OCI-LY1 (cell line): ENCODE measurements around the gene GABARAPL2.

Experiments
- H2AFZ ChIP-seq: fragments of 200-600 bp; sonication (generic), shearing (Covaris generic); 2 replicates; pipeline ENCODE4 v1.6.0; 2014; ENCODE audit warnings: antibody characterized with exemption, mild to moderate bottlenecking, low read length
- H3F3A ChIP-seq: fragments of 200-600 bp; sonication (generic), shearing (Covaris generic); 2 replicates; pipeline ENCODE4 v1.6.0; 2014; ENCODE audit warnings: mild to moderate bottlenecking, antibody characterized with exemption, low read length, moderate library complexity; ENCODE audit not compliant: insufficient read depth
- H3K27ac ChIP-seq: fragments of 200-600 bp; sonication (generic); 2 replicates; pipeline ENCODE4 v1.5.1; 2014; ENCODE audit warnings: low read length, mixed run types, mild to moderate bottlenecking, low read depth; ENCODE audit not compliant: poor library complexity, severe bottlenecking
- H3K27me3 ChIP-seq: fragments of 200-600 bp; sonication (generic); 2 replicates; pipeline ENCODE4 v1.6.0; 2014; ENCODE audit warnings: antibody characterized with exemption, mild to moderate bottlenecking, low read length, moderate library complexity; ENCODE audit not compliant: insufficient read depth
- H3K36me3 ChIP-seq: fragments of 200-600 bp; sonication (generic); 2 replicates; pipeline ENCODE4 v1.6.1; 2014; ENCODE audit warnings: mild to moderate bottlenecking, antibody characterized with exemption, low read length, moderate library complexity, mixed read lengths; ENCODE audit not compliant: insufficient read depth
- H3K4me1 ChIP-seq: fragments of 200-600 bp; sonication (generic); 2 replicates; pipeline ENCODE4 v1.5.1; 2014; ENCODE audit warnings: mild to moderate bottlenecking, low read length, moderate library complexity; ENCODE audit not compliant: insufficient read depth, severe bottlenecking
- H3K4me2 ChIP-seq: fragments of 200-600 bp; sonication (generic), shearing (Covaris generic); 2 replicates; pipeline ENCODE4 v1.6.1; 2014; ENCODE audit warnings: low read length
- H3K4me3 ChIP-seq: fragments of 200-600 bp; sonication (generic); 2 replicates; pipeline ENCODE4 v1.5.1; 2014; ENCODE audit warnings: low read length, low read depth, mild to moderate bottlenecking, mixed read lengths; ENCODE audit not compliant: poor library complexity, severe bottlenecking
- H3K79me2 ChIP-seq: fragments of 200-600 bp; shearing (Covaris generic); 2 replicates; pipeline ENCODE4 v1.6.1; 2016; ENCODE audit warnings: mixed run types, low read length, mixed read lengths; ENCODE audit not compliant: insufficient read depth
- H3K9ac ChIP-seq: fragments of 200-600 bp; sonication (generic), shearing (Covaris generic); 2 replicates; pipeline ENCODE4 v1.6.1; 2014; ENCODE audit warnings: mild to moderate bottlenecking, low read length, mixed read lengths
- H3K9me2 ChIP-seq: fragments of 200-600 bp; sonication (generic), shearing (Covaris generic); 2 replicates; pipeline ENCODE4 v1.6.1; 2014; ENCODE audit warnings: low read depth, mild to moderate bottlenecking, low read length, mixed read lengths
- H3K9me3 ChIP-seq: fragments of 200-600 bp; shearing (Covaris generic); 2 replicates; pipeline ENCODE4 v1.6.1; 2014; ENCODE audit warnings: low read length, mixed read lengths
- H4K20me1 ChIP-seq: fragments of 200-600 bp; sonication (generic), shearing (Covaris generic); 2 replicates; pipeline ENCODE4 v1.6.0; 2016; ENCODE audit warnings: mild to moderate bottlenecking, low read length; ENCODE audit not compliant: insufficient read depth
- CTCF ChIP-seq: fragments of 200-600 bp; sonication (generic), shearing (Covaris generic); IDR thresholded peaks from 2 replicates; pipeline ENCODE4 v1.5.1; 2017; ENCODE audit warnings: mild to moderate bottlenecking, antibody characterized with exemption, low read length, moderate library complexity, mixed read lengths
- EZH2 ChIP-seq: fragments of 200-600 bp; sonication (generic), shearing (Covaris generic); IDR thresholded peaks from 2 replicates; pipeline ENCODE4 v1.8.0; 2017; ENCODE audit warnings: borderline replicate concordance, mixed run types, mild to moderate bottlenecking, antibody characterized with exemption, low read length, moderate library complexity, mixed read lengths

Gene GABARAPL2

GRCh38 chr16:75616521-75617010 is 50.4 kb downstream of the GABARAPL2 start:
- Histone ChIP-seq H4K20me1 (no peaks in the 10 kb centered on the region), H2AFZ (no peak overlapping the region), H3K79me2 (no peaks in the 10 kb centered on the region), H3K27ac (no peak overlapping the region), H3F3A (no peaks in the 10 kb centered on the region), H3K9me3 (no peaks in the 10 kb centered on the region), H3K9ac (no peak overlapping the region), H3K4me2 (no peak overlapping the region), H3K36me3 (peaks cover 88% of the 10 kb centered on the region), H3K4me1 (peaks cover 9% of the 10 kb centered on the region), H3K27me3 (no peaks in the 10 kb centered on the region), H3K4me3 (no peak overlapping the region), H3K9me2 (no peaks in the 10 kb centered on the region)
- TF ChIP-seq EZH2 (no peak), CTCF (no peak)

GRCh38 chr16:75617121-75617520 is 50.9 kb downstream of the GABARAPL2 start:
- no peak overlapping the region for H3K27ac ChIP-seq
- TF ChIP-seq EZH2 (no peak), CTCF (no peak)
- H3K4me1 ChIP-seq = peaks cover 15% of the 10 kb centered on the region
- peaks cover 83% of the 10 kb centered on the region for H3K36me3 ChIP-seq
- H2AFZ ChIP-seq = no peak overlapping the region
- H3K9ac ChIP-seq = no peak overlapping the region
- H4K20me1 ChIP-seq = no peaks in the 10 kb centered on the region
- H3F3A ChIP-seq = no peaks in the 10 kb centered on the region
- no peak overlapping the region for H3K4me2 ChIP-seq
- H3K79me2 ChIP-seq = no peaks in the 10 kb centered on the region
- H3K9me3 ChIP-seq = no peaks in the 10 kb centered on the region
- no peaks in the 10 kb centered on the region for H3K9me2 ChIP-seq
- H3K27me3 ChIP-seq = no peaks in the 10 kb centered on the region
- no peak overlapping the region for H3K4me3 ChIP-seq

GRCh38 chr16:75618780-75619179 is 52.6 kb downstream of the GABARAPL2 start:
- peaks cover 66% of the 10 kb centered on the region for H3K36me3 ChIP-seq
- H3F3A ChIP-seq = no peaks in the 10 kb centered on the region
- no peaks in the 10 kb centered on the region for H3K9me2 ChIP-seq
- H3K4me1 ChIP-seq = peaks cover 23% of the 10 kb centered on the region
- H3K4me2 ChIP-seq = no peak overlapping the region
- no peaks in the 10 kb centered on the region for H4K20me1 ChIP-seq
- H3K27ac ChIP-seq = no peak overlapping the region
- peaks cover 6% of the 10 kb centered on the region; the same call in 1 of the 2 replicates for H3K79me2 ChIP-seq
- H3K9ac ChIP-seq = no peak overlapping the region
- TF ChIP-seq CTCF (no peak), EZH2 (no peak)
- H2AFZ ChIP-seq = no peak overlapping the region
- H3K9me3 ChIP-seq = no peaks in the 10 kb centered on the region
- no peak overlapping the region for H3K4me3 ChIP-seq
- H3K27me3 ChIP-seq = no peaks in the 10 kb centered on the region
